OCI-LY3 (cell line): ENCODE measurements around the gene KANK4.

Experiments
- H2AFZ ChIP-seq: fragments of 200-600, 300-600 bp; shearing (Covaris generic); 2 replicates; pipeline ENCODE4 v1.6.0; 2014; ENCODE audit warnings: antibody characterized with exemption, low read depth, low read length
- H3K27ac ChIP-seq: fragments of 200-600, 300-600 bp; sonication (generic); 2 replicates; pipeline ENCODE4 v1.5.1; 2014; ENCODE audit warnings: mild to moderate bottlenecking, low read length, moderate library complexity, mixed read lengths
- H3K27me3 ChIP-seq: fragments of 200-600, 300-600 bp; sonication (generic); 2 replicates; pipeline ENCODE4 v1.6.1; 2014; ENCODE audit warnings: low read depth, low read length, mixed read lengths
- H3K36me3 ChIP-seq: fragments of 200-600, 300-600 bp; sonication (generic); replicated peaks from 2 replicates; pipeline ENCODE3; 2014; ENCODE audit warnings: low read depth, low read length, mixed read lengths
- H3K4me1 ChIP-seq: fragments of 300-600, 200-600 bp; sonication (generic); 2 replicates; pipeline ENCODE4 v1.6.1; 2014; ENCODE audit warnings: low read length, mixed read lengths
- H3K4me2 ChIP-seq: fragments of 200-600, 300-600 bp; sonication (generic); 2 replicates; pipeline ENCODE4 v1.6.1; 2014; ENCODE audit warnings: low read length, mixed read lengths
- H3K4me3 ChIP-seq: fragments of 300-600, 200-600 bp; sonication (generic); 2 replicates; pipeline ENCODE4 v1.5.1; 2014; ENCODE audit warnings: antibody characterized with exemption, mild to moderate bottlenecking, low read length, moderate library complexity
- H3K79me2 ChIP-seq: fragments of 300-600, 200-600 bp; shearing (Covaris generic); 2 replicates; pipeline ENCODE4 v1.6.1; 2014; ENCODE audit warnings: mild to moderate bottlenecking, low read length, mixed read lengths
- H3K9ac ChIP-seq: fragments of 300-600, 200-600 bp; shearing (Covaris generic); 2 replicates; pipeline ENCODE4 v1.6.0; 2014; ENCODE audit warnings: mild to moderate bottlenecking, low read length, moderate library complexity
- H3K9me3 ChIP-seq: fragments of 200-600, 300-600 bp; shearing (Covaris generic); 2 replicates; pipeline ENCODE4 v1.6.1; 2014; ENCODE audit warnings: low read length, mixed read lengths; ENCODE audit not compliant: insufficient read depth
- H4K20me1 ChIP-seq: fragments of 200-600, 300-600 bp; sonication (generic); 2 replicates; pipeline ENCODE4 v1.6.1; 2016; ENCODE audit warnings: low read length, mixed read lengths; ENCODE audit not compliant: insufficient read depth
- CTCF ChIP-seq: fragments of 200-600, 300-600 bp; sonication (generic); IDR thresholded peaks from 2 replicates; pipeline ENCODE4 v1.5.1; 2014; ENCODE audit warnings: antibody characterized with exemption, low read length, low read depth
- EZH2phosphoT487 ChIP-seq: fragments of 200-600 bp; shearing (Covaris generic); IDR thresholded peaks from 2 replicates; pipeline ENCODE4 v1.6.1; 2018; ENCODE audit warnings: antibody characterized with exemption, mixed run types, low read depth

The KANK4 gene

GRCh38 chr1:62229932-62230331, 89.3 kb downstream of the KANK4 start:
- Histone ChIP-seq H3K4me3 (no peak overlapping the region), H3K4me1 (no peaks in the 10 kb centered on the region), H4K20me1 (no peaks in the 10 kb centered on the region), H3K36me3 (no peaks in the 10 kb centered on the region), H3K9me3 (no peaks in the 10 kb centered on the region), H2AFZ (no peak overlapping the region), H3K79me2 (no peaks in the 10 kb centered on the region), H3K9ac (no peak overlapping the region), H3K27me3 (no peaks in the 10 kb centered on the region), H3K4me2 (no peak overlapping the region), H3K27ac (no peak overlapping the region)
- TF ChIP-seq EZH2phosphoT487, result no peak

GRCh38 chr1:62229468-62229867, 89.8 kb downstream of the KANK4 start:
- Histone ChIP-seq H3K4me2 (no peak overlapping the region), H3K9ac (no peak overlapping the region), H3K9me3 (no peaks in the 10 kb centered on the region), H4K20me1 (no peaks in the 10 kb centered on the region), H3K4me1 (no peaks in the 10 kb centered on the region), H3K27me3 (no peaks in the 10 kb centered on the region), H3K36me3 (no peaks in the 10 kb centered on the region), H3K4me3 (no peak overlapping the region), H3K27ac (no peak overlapping the region), H2AFZ (no peak overlapping the region), H3K79me2 (no peaks in the 10 kb centered on the region)
- TF ChIP-seq CTCF (no peak), EZH2phosphoT487 (no peak)

- Histone ChIP-seq H3K9ac (no peak overlapping the region), H3K9me3 (no peaks in the 10 kb centered on the region), H3K4me3 (no peak overlapping the region), H3K27ac (no peak overlapping the region), H2AFZ (no peak overlapping the region), H3K79me2 (no peaks in the 10 kb centered on the region), H4K20me1 (no peaks in the 10 kb centered on the region), H3K36me3 (no peaks in the 10 kb centered on the region), H3K4me1 (no peaks in the 10 kb centered on the region), H3K27me3 (no peaks in the 10 kb centered on the region), H3K4me2 (no peak overlapping the region)
- TF ChIP-seq CTCF, result no peak
- TF ChIP-seq EZH2phosphoT487, result no peak
These were observed 90.4 kb downstream of the KANK4 start for GRCh38 chr1:62228883-62229187.

GRCh38 chr1:62228136-62228882, 90.9 kb downstream of the KANK4 start:
- H3K27ac ChIP-seq, result no peak overlapping the region
- H3K4me2 ChIP-seq, result no peak overlapping the region
- no peaks in the 10 kb centered on the region for H3K4me1 ChIP-seq
- H3K36me3 ChIP-seq, result no peaks in the 10 kb centered on the region
- no peak overlapping the region for H3K9ac ChIP-seq
- H2AFZ ChIP-seq, result no peak overlapping the region
- no peaks in the 10 kb centered on the region for H4K20me1 ChIP-seq
- TF ChIP-seq CTCF (no peak), EZH2phosphoT487 (no peak)
- H3K4me3 ChIP-seq, result no peak overlapping the region
- no peaks in the 10 kb centered on the region for H3K9me3 ChIP-seq
- H3K79me2 ChIP-seq, result no peaks in the 10 kb centered on the region
- H3K27me3 ChIP-seq, result no peaks in the 10 kb centered on the region
